AG04450 (cell line): Measurements from ENCODE around the gene FSTL5. TPM values are rescaled to one million over a fixed set of nuclear protein-coding genes. Genes with fewer than 3 reads are reported as not detected.
"Not testable (repeated sequence)": the region's sequence is repeated elsewhere in the genome, so short reads cannot be mapped to it uniquely, and the experiment has no call there.

Source experiments
- CTCF ChIA-PET: fragments of 300-600, 350-600 bp; formaldehyde crosslinking; extraction: SDS; loops from one replicate; lab custom pipeline; 2022; ENCODE audit warnings: antibody characterized with exemption, inconsistent platforms; lab: Charles Lee
- POLR2A ChIA-PET: fragments of 350-600 bp; formaldehyde crosslinking; extraction: SDS; loops from one replicate; lab custom pipeline; 2021; ENCODE audit warnings: antibody characterized with exemption, inconsistent platforms; lab: Yijun Ruan, JAX
- DNase-seq: peaks from one replicate; pipeline ENCODE4 v3.0.0-alpha.2; 2011; ENCODE audit warnings: low read depth, low spot score
- H3K27ac ChIP-seq: one replicate; pipeline ENCODE4 v1.5.1; 2012; ENCODE audit warnings: low read depth, low read length, control low read depth
- H3K27me3 ChIP-seq: one replicate; pipeline ENCODE4 v1.6.0; 2012; ENCODE audit warnings: low read length; ENCODE audit not compliant: control insufficient read depth, insufficient read depth
- H3K4me3 ChIP-seq: 2 replicates; pipeline ENCODE4 v1.5.1; 2011; ENCODE audit warnings: mild to moderate bottlenecking, low read depth, low read length, control low read depth
- H3K9me3 ChIP-seq: 2 replicates; pipeline ENCODE4 v1.5.1; 2012; ENCODE audit warnings: low read length; ENCODE audit not compliant: control insufficient read depth, insufficient read depth
- CTCF ChIP-seq: IDR thresholded peaks from 2 replicates; pipeline ENCODE4 v1.5.1; 2011; ENCODE audit warnings: low read depth, low read length, control low read depth, inconsistent platforms
- polyA minus RNA-seq: library from RNA; depleted of rRNA, polyadenylated mRNA; stranded (reverse); fragments of >200 nt; gene quantifications from 2 replicates; pipeline ENCODE4 v1.2.3, GENCODE V29; 2011; rRNA and poly(A)+ RNA removed
- polyA plus RNA-seq: library from polyadenylated mRNA; depleted of rRNA; stranded (reverse); fragments of >200 nt; gene quantifications from 2 replicates; pipeline ENCODE4 v1.2.3, GENCODE V29; 2011; rRNA removed

The FSTL5 gene
- not detected in 2 replicates for polyA plus RNA-seq
- not detected in 2 replicates for polyA minus RNA-seq

- POLR2A ChIA-PET = no interaction called here
- DNase-seq = no peak
- CTCF ChIA-PET = no interaction called here
- Histone ChIP-seq H3K27ac (no peak within 1 kb of the TSS), H3K4me3 (no peak within 1 kb of the TSS), H3K27me3 (no peaks in the 10 kb centered on the region), H3K9me3 (peaks cover 9% of the 10 kb centered on the region)
- no peak for TF ChIP-seq CTCF
These were observed at the start of gene FSTL5 for GRCh38 chr4:162163892-162164759. Gene FSTL5 (minus strand): TSS chr4:162164000. CDS start chr4:162111396, 52,604 bp downstream.

- peaks cover 2% of the 10 kb centered on the region; the same call in 1 of the 2 replicates for H3K9me3 ChIP-seq
- no peak overlapping the region for H3K4me3 ChIP-seq
- no peak for TF ChIP-seq CTCF
- CTCF ChIA-PET = no interaction called here
- no peak overlapping the region for H3K27ac ChIP-seq
- no peak for DNase-seq
- H3K27me3 ChIP-seq = no peaks in the 10 kb centered on the region
- POLR2A ChIA-PET = no interaction called here
These were observed 45.9 kb upstream of the FSTL5 start for GRCh38 chr4:162209706-162210105.

GRCh38 chr4:162203478-162203877, 39.7 kb upstream of the FSTL5 start:
- H3K27ac ChIP-seq, DNase-seq, CTCF ChIA-PET, H3K27me3 ChIP-seq, POLR2A ChIA-PET, H3K4me3 ChIP-seq: not testable (repeated sequence)
- H3K9me3 ChIP-seq = peaks cover 16% of the 10 kb centered on the region

GRCh38 chr4:162201673-162202072, 37.9 kb upstream of the FSTL5 start:
- peaks cover 23% of the 10 kb centered on the region for H3K9me3 ChIP-seq
- no peak for TF ChIP-seq CTCF
- CTCF ChIA-PET = no interaction called here
- no peak for DNase-seq
- POLR2A ChIA-PET = no interaction called here
- no peaks in the 10 kb centered on the region for H3K27me3 ChIP-seq
- no peak overlapping the region for H3K27ac ChIP-seq
- H3K4me3 ChIP-seq = no peak overlapping the region

- no peak for DNase-seq
- CTCF ChIA-PET = no interaction called here
- Histone ChIP-seq H3K27me3 (no peaks in the 10 kb centered on the region), H3K27ac (no peak overlapping the region), H3K4me3 (no peak overlapping the region), H3K9me3 (no peaks in the 10 kb centered on the region)
- POLR2A ChIA-PET = no interaction called here
- no peak for TF ChIP-seq CTCF
These were observed 6.7 kb upstream of the FSTL5 start for GRCh38 chr4:162170509-162170908.
